NCI-H1105 treated with DMSO at 0.1 percent for 48 hours (cell line): Measurements from ENCODE around the gene FOXJ1.

Source experiments
- DNase-seq: peaks from one replicate; lab custom pipeline; 2025; lab: John Stamatoyannopoulos, UW

Gene FOXJ1

DNA sequence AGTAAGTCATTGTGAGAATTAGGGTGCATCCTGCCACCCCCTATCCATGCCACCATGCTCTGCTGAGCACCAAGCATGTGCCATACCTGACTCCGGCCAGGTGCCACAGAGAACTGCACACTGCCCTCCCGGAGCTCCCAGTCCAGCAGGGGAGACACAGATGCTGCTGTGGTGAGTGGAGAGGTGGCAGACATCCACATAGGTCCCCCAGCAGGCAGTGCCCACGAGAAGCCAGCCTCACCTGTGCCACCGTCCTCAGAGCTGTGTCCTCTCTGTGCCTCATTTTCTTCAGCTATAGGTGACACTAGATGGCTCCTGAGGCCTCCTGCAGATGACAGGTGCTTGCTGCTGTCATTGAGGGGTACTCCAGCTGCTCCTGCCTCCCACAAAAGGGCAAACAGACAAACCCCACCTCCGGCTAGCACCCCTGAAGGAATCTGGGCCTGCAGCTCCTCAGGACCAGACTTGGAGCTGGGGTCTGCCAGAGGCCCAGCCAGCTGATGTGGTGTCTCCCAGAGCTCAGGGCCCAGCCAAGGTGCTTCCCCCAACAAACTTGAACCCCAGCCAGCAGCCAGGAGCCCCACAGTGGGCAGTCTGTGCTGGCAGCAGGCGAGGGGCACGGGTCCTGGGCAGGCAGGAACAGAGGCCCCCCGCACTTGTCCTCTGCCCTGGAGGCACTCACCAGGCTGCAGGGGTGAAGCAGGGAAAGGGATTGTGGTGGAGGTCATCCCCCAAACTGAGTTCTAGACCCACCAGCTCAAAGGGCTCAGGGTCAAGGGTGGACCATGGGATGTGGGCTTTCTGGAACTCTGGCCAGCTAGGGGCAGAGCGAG lies 17.1 kb downstream of the FOXJ1 start:
- DNase-seq = no peak

GRCh38 chr17:76123191-76123499 lies 17.9 kb downstream of the FOXJ1 start:
- DNase-seq = no peak

GRCh38 chr17:76122431-76123190 lies 18.4 kb downstream of the FOXJ1 start:
- no peak for DNase-seq

DNA sequence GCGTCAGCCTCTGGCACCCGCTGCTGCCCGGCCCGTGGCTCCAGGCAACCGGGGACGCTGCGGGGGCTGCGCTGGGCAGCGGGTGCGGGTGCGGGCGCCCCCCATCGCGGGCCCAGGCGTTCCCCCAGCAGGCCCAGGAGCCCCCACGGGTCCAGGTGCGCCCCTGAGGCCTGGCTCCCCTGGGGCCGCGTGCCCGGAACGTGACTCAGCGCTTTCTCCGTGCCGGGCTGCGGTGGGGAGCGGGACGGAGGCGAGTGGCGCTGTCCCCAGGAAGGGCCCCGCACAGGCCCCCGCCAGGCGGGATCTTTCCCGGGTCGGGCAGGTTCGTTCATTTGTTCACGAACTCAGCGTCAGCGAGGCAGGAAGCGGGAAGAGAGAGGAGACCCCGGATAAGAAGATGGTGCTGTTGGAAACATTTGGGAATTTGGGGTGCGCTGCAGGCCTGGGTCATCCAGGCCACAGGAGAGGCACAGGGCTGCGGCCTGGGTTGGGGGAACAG lies 19.1 kb downstream of the FOXJ1 start:
- DNase-seq = no peak

DNA sequence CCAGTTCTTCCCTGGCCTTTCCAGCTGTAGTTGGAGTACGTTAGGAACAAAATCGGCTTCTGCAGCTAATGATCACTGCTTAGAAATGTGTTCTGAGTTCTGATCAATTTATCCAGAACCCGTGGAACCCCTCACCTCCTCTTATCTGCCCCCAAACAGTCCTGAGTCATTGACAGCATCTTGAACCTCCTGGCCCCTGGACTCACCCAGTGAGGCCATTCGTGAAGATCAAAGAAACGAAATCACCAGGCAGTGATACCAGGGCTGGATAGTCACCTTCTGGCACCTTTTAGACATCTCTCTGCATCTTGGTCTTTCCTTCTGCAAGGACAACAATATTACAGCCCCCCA lies 20.4 kb downstream of the FOXJ1 start:
- DNase-seq = no peak

DNA sequence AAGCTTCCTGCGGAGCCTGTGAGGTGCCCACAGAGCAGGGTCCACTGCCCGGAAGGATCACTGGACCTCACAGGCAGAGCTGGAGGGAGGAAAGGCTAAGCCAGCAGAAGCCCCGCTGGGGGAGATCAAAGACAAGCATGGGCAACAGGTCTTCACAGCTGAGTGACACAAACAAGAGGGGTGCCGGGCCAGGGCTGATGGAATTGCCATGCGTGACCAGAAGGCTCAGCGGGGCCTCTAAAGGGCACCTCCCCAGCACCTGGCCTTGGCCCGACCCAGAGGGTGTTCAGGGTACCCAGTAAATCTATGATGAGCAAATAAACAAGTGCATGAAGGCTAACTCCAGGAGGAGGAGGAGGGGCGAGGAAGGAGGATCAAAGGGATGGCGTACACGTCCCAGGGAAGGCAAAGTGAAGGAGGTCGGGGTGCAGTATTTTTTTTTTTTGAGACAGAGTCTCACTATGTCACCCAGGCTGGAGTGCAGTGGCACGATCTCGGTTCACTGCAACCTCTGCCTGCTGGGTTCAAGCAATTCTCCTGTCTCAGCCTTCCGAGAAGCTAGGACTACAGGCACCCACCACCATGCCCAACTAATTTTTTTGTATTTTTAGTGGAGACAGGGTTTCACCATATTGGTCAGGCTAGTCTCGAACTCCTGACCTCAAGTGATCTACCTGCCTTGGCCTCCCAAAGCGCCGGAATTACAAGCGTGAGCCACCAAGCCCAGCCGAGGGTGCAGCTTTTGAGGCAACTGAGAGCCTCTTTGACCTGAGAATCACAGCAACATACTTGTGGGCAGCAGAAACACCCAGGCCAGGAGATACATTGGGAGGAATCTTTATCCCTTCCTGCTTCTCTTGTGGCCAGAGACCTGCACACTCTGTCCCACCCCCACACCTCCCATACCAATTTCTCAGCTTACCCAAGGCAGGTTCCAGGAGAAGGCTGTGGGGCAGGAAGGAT lies 21.4 kb downstream of the FOXJ1 start:
- DNase-seq = no peak

GRCh38 chr17:76115138-76115754 lies 25.8 kb downstream of the FOXJ1 start:
- DNase-seq = no peak

DNA sequence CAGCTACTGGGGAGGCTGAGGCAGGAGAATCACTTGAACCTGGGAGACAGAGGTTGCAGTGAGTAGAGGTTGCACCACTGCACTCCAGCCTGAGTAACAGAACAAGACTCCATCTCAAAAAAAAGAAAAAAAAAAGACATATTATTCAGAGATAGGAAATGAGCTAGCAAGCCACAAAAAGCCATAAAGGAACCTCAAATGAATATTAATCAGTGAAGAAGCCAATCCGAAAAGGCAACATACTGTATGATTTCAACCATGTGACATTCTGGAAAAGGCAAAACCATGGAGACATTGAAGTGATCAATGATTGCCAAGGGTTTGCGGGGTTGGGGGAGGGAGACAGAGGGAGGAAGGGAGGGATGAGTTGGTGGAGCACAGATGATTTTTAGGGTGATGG lies 29.1 kb downstream of the FOXJ1 start:
- DNase-seq = no peak

GRCh38 chr17:76107509-76107908 lies 33.5 kb downstream of the FOXJ1 start:
- no peak for DNase-seq

- no peak for DNase-seq
Measured at GRCh38 chr17:76106703-76107102, 34.3 kb downstream of the FOXJ1 start.

- DNase-seq = no peak
Measured at GRCh38 chr17:76104896-76105231, 36.2 kb downstream of the FOXJ1 start.

- DNase-seq = no peak
Measured at GRCh38 chr17:76104140-76104895, 36.7 kb downstream of the FOXJ1 start.

DNA sequence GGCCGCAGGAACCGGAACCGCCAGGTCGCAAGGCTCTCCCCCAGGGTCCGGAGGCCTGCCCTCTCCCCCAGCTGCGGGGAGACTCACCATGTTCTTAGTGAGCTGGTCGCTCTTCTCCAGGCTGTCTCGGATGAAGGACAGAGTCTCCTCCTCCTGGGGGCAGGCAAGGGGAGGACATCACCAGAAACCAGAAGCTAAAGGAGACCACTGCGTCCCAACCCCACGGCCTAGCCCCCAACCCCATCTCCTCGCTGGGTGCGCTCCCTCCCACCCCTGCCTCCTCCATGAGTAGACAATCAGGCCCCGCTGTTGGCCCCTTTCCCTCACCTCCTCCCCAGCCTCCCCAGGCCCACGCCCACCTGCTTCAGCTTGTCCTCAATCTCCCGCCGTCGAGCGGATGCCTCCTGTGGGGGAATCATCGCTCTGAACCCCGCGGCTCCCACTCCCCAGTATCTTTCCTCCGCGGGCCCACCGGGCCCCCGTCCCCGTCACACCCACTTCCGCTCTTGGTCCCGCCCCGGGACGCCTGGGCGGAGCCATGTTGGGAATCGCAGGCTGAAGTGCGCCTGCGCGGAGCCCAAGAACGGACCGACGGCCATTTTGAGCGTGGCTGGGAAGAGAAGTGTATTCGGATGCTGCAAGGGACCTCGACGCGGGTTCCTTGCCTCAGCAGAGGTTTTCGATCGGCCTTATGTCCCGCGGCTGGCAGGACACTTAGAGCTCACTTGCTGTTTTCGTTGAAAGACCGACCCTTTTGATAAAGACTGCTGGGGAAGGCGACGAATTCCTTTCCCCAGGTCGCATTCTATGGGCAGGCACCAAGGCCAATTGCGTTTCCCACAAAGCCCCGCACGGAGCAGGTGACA lies 37.5 kb downstream of the FOXJ1 start, which contains the start of gene EXOC7:
TSS of gene EXOC7 (minus strand) at position 514 of the 866 bp plus-strand sequence. CDS start at position 419, 95 bp downstream.
- peak; percentile 82 for DNase-seq

DNA sequence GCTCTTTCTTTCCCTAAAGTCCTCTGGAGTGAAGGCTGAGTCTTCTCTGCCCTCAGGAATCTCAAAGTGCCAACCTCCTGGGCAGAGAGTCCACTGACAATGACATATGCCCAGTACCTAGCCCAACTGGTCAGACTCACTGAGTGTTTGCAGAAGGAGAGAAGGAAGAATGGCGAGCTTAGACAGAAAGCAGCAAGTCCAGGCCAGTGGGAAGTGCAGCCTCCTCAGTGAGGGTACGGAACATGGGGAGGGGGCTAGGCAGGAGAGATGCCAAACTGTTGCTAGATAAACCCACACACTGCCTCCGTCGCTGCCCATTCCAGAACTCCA lies 38.1 kb downstream of the FOXJ1 start:
- no peak for DNase-seq

DNA sequence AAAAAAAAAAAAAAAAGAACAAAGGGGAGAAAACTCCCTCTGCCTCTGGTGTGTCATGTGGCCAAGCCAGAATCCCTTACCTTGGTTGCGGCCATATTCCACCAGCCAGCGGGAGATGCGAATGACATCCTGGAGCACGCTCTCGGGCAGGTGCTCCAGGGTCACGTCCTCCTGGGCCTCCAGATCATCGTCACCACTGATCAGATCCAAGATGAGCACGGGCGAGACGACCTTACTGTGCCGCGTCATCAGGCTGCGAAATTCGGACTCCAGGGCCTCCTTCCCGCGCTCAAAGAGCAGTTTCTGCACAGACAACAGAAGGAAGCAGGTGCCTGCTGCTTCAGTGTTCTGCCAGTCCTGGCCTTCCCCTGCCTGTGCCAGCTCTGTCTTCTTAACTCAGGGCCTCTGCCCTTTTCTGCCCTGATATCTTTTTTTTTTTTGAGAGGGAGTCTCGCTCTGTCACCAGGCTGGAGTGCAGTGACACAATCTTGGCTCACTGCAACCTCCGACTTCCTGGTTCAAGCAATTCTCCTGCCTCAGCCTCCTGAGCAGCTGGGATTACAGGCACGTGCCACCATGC lies 43.2 kb downstream of the FOXJ1 start:
- no peak for DNase-seq

DNA sequence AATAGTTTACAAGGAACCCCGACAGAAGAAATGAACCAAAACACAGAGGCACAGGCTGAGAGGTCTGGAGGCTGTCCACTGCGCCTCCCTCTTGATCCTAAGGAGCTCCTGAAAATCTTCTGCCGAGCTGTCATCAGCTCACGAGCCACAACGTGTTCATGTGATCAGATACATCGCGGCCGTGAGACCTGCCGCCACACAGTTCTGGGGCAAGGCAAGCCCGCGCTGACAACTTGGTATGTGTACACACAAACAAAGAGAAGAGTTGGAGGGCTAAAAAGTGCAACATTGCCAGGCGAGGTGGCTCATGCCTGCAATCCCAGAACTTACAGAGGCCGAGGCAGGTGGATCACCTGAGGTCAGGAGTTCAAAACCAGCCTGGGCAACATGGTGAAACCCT lies 45.1 kb downstream of the FOXJ1 start:
- DNase-seq = no peak

DNA sequence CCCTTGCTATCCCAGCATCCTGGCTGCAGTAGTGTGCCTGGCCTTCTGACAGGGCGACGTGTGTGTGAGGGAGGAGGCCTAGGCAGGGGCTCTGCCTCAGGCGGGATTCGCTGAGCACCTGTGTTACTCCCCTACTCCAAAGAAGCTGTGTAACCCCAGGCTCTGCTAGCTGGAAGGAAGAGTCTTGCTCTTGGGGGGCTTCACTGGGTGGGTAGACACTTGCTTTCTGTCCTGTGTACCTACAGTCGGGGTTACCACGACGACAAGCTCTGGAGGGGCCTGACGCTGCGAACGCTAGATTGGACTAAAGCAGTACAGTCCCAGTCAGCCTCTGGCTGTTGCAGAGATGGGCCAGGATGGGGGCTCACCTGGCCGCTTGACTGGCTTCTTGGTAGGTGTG lies 47.0 kb downstream of the FOXJ1 start:
- DNase-seq = no peak

- no peak for DNase-seq
Measured at GRCh38 chr17:76092526-76093413, 48.3 kb downstream of the FOXJ1 start.
